ENCODE data around the gene FBRS. TPM values are rescaled to one million over a fixed set of nuclear protein-coding genes. Genes with fewer than 3 reads are reported as not detected.
"Not testable (repeated sequence)": the region's sequence is repeated elsewhere in the genome, so short reads cannot be mapped to it uniquely, and the experiment has no call there.

The FBRS gene
- total and polyA plus RNA-seq, 2 donors from 2014 or later: 26.3 to 66.2 TPM

GRCh38 chr16:30692396-30693064, 34.3 kb downstream of the FBRS start:
- no peak for DNase-seq
- intact Hi-C loops (cut with DNase I): no loop called here
- H3K4me1 ChIP-seq (ENCODE audit: control insufficient read depth in 2 of 3, insufficient read depth in 2 of 3, low read depth in 1 of 3, low read length in 3 of 3): peaks cover 0 to 5% (median 2%) of the 10 kb centered on the region in 3 donors

GRCh38 chr16:30694926-30695693, 36.9 kb downstream of the FBRS start:
- intact Hi-C loops (cut with DNase I): no loop called here
- FAIRE-seq (no peak), DNase-seq (no peak)

More at GRCh38 chr16:30692396-30693064, 34.3 kb downstream of the FBRS start:
- no peak for TF ChIP-seq CTCF (IDR thresholded peaks at IDR 0.05; ENCODE audit: borderline replicate concordance, extremely low read depth, insufficient read depth)
- no peaks in the 10 kb centered on the region for H3K9me3 ChIP-seq (ENCODE audit: control insufficient read depth in 2 of 3, insufficient read depth in 1 of 3, low read length in 3 of 3)
- H3K27me3 ChIP-seq (ENCODE audit: control insufficient read depth, insufficient read depth, low read length): no peaks in the 10 kb centered on the region
- H3K9ac ChIP-seq (ENCODE audit: low read length in 3 of 3): no peak overlapping the region
- H3K36me3 ChIP-seq (ENCODE audit: control insufficient read depth in 2 of 3, insufficient read depth in 3 of 3, low read length in 3 of 3): no peaks in the 10 kb centered on the region
- no peak overlapping the region for H3K27ac ChIP-seq (ENCODE audit: low read depth in 2 of 2, low read length in 2 of 2)
- H3K4me3 ChIP-seq (ENCODE audit: low read length in 3 of 3): no peak overlapping the region
- FAIRE-seq: no peak

GRCh38 chr16:30696646-30697045, 38.4 kb downstream of the FBRS start:
- H3K9ac ChIP-seq (ENCODE audit: low read length in 3 of 3); H3K4me3 ChIP-seq (ENCODE audit: low read length in 3 of 3); H3K27ac ChIP-seq (ENCODE audit: low read depth in 2 of 2, low read length in 2 of 2); FAIRE-seq; H3K27me3 ChIP-seq (ENCODE audit: control insufficient read depth, insufficient read depth, low read length); H3K36me3 ChIP-seq (ENCODE audit: control insufficient read depth in 2 of 3, insufficient read depth in 3 of 3, low read length in 3 of 3); intact Hi-C loops (cut with DNase I); DNase-seq; H3K9me3 ChIP-seq (ENCODE audit: control insufficient read depth in 2 of 3, insufficient read depth in 1 of 3, low read length in 3 of 3): not testable (repeated sequence)
- H3K4me1 ChIP-seq (ENCODE audit: control insufficient read depth in 2 of 3, insufficient read depth in 2 of 3, low read depth in 1 of 3, low read length in 3 of 3): peaks cover 0 to 13% (median 8%) of the 10 kb centered on the region in 3 donors

More at GRCh38 chr16:30694926-30695693, 36.9 kb downstream of the FBRS start:
- Histone ChIP-seq H3K27me3 (ENCODE audit: control insufficient read depth, insufficient read depth, low read length) (no peaks in the 10 kb centered on the region), H3K36me3 (ENCODE audit: control insufficient read depth in 2 of 3, insufficient read depth in 3 of 3, low read length in 3 of 3) (peaks cover 0 to under 1% (median 0%) of the 10 kb centered on the region in 3 donors), H3K9ac (ENCODE audit: low read length in 3 of 3) (no peak overlapping the region), H3K4me3 (ENCODE audit: low read length in 3 of 3) (no peak overlapping the region), H3K27ac (ENCODE audit: low read depth in 2 of 2, low read length in 2 of 2) (no peak overlapping the region), H3K9me3 (ENCODE audit: control insufficient read depth in 2 of 3, insufficient read depth in 1 of 3, low read length in 3 of 3) (no peaks in the 10 kb centered on the region), H3K4me1 (ENCODE audit: control insufficient read depth in 2 of 3, insufficient read depth in 2 of 3, low read depth in 1 of 3, low read length in 3 of 3) (peaks cover 0 to 11% (median 8%) of the 10 kb centered on the region in 3 donors)
- TF ChIP-seq CTCF (IDR thresholded peaks at IDR 0.05; ENCODE audit: borderline replicate concordance, extremely low read depth, insufficient read depth): no peak
